AG09319 (cell line): ENCODE data around the gene UBE3A.

Experiments used
- DNase-seq: peaks from one replicate; pipeline ENCODE4 v3.0.0-alpha.2; 2010; ENCODE audit warnings: low read depth; ENCODE audit errors: extremely low read depth
- TF ChIP-seq, protein P1 (sequence below): IDR thresholded peaks from 2 replicates; pipeline ENCODE4 v1.5.1; 2011; ENCODE audit warnings: low read depth, mild to moderate bottlenecking, inconsistent platforms, low read length, moderate library complexity

Gene UBE3A

DNA sequence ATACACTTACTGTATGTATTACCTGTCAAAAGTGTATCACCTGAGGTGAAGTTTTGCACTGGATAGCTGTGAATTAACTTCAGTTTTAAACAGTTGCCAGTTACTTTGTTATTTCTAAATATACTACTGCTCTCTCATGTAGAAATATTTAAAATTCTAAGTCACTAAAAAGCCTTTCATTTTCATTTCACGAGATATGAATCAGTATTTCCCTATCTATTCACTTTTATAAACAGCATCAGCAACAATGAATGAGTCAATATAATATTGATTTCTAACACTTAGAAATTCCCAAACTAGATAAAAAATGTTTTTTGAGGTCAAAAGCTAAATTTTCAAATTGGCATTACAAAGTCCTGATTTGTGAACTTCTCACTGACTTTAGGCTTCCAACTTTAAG, 32.6 kb downstream of the UBE3A start:
- no peak for DNase-seq
- TF ChIP-seq, protein P1, sequence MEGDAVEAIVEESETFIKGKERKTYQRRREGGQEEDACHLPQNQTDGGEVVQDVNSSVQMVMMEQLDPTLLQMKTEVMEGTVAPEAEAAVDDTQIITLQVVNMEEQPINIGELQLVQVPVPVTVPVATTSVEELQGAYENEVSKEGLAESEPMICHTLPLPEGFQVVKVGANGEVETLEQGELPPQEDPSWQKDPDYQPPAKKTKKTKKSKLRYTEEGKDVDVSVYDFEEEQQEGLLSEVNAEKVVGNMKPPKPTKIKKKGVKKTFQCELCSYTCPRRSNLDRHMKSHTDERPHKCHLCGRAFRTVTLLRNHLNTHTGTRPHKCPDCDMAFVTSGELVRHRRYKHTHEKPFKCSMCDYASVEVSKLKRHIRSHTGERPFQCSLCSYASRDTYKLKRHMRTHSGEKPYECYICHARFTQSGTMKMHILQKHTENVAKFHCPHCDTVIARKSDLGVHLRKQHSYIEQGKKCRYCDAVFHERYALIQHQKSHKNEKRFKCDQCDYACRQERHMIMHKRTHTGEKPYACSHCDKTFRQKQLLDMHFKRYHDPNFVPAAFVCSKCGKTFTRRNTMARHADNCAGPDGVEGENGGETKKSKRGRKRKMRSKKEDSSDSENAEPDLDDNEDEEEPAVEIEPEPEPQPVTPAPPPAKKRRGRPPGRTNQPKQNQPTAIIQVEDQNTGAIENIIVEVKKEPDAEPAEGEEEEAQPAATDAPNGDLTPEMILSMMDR = no peak

- DNase-seq = no peak
These were observed 35.1 kb downstream of the UBE3A start for GRCh38 chr15:25403771-25404170.

GRCh38 chr15:25402342-25402741, 36.5 kb downstream of the UBE3A start:
- TF ChIP-seq, protein P1 = no peak
- DNase-seq = no peak

More at GRCh38 chr15:25403771-25404170, 35.1 kb downstream of the UBE3A start:
- TF ChIP-seq, protein P1 = no peak

DNA sequence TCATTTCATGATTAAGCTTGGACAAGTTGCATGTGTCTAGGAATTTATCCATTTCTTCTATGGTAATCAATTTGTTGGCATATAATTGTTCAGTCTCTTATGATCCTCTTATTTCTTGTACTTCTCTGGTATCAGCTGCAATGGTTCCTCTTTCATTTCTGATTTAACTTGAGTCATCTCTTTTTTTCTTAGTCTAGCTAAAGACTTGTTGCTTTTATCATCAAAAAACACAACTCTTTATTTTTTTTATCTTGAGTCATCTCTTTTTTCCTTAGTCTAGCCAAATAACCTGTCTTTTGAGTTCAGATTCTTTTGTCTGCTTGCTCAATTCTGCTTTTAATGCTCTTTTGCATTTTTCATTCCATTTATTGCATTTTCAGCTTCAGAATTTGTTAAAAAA, 37.3 kb downstream of the UBE3A start:
- TF ChIP-seq, protein P1 = no peak

DNA sequence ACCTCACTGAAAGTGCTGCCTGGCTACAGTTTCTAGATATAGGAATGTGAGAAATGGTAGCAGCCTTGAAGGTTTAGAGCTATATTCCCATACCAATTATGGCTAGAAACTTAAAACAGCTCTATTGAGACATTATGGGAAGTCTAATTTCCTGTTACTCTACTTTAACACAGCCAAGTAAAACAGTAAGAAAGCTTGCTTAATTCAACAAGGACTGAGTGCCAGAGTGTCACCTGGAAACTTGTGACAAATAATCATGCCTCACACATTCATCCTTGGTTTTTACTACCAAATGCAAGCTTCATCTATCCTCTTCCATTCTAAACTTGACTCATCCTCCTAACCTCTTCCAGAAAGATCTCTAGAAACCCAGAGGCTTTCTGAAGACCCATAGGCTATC, 41.7 kb downstream of the UBE3A start:
- TF ChIP-seq, protein P1 = no peak

More for the DNA sequence above, 37.3 kb downstream of the UBE3A start:
- DNase-seq = no peak

DNA sequence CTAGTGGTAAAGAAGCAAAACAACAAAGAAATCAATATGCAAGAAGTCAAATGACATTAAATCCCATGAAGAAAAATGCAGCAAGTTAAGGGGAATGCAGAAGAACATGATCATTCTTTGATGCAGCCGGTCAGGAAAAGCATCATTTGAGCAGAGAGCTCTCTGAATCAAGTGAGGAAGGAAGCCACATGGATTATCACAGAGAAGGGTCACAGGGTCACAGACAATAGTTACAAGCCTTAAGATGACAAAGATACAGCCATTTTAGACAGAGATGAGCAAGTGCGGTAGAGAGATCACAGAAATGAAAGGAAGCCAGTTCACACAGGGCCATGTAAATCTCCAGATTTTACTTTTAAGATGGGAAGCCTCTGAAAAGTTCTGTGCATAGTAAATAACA, 43.9 kb downstream of the UBE3A start:
- no peak for DNase-seq
- TF ChIP-seq, protein P1 = no peak

More for the DNA sequence above, 41.7 kb downstream of the UBE3A start:
- DNase-seq = no peak

DNA sequence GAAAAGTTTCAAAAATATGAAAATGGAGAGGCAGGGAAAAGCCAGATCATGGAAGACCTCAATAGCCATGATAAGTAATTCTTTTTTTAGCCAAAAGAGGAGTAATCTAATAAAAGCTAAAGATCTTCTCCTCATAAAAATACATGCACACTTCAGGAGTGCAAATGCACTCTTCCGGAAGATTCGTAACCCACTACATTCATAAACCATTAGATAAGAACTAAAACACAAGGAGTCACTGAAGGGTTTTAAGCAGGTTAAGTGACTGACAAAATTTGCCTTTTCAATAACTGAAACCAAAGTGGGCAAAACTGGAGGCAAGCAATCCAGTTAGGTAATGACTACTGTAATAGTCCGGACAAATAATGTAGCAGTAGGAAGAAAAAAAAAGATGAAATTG, 46.0 kb downstream of the UBE3A start:
- no peak for DNase-seq
- TF ChIP-seq, protein P1 = no peak
